GM18526 (cell line): ENCODE data around the gene CCDC183.

Experiments used
- POLR2A ChIP-seq: IDR thresholded peaks from 3 replicates; pipeline ENCODE4 v1.6.1; 2011; ENCODE audit not compliant: insufficient read length; ENCODE audit errors: extremely low read depth

Gene CCDC183

DNA sequence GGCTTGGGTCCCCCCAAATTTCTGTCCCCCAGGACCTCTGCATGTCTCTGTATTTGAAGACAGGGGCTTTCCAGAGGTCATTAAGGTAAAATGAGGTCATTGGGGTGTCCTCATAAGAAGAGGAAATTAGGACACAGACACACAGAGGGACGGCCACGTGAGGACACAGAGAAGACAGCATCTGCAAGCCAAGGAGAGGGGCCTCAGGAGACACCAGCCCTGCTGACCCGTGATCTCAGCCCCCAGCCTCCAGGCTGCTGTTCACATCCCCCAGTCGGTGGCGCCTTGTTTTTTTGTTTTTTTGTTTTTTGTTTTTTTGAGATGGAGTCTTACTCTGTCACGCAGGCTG, 1.2 kb upstream of the CCDC183 start:
- TF ChIP-seq POLR2A: no peak

GRCh38 chr9:136798708-136799078, 2.6 kb downstream of the CCDC183 start:
- TF ChIP-seq POLR2A: no peak

- no peak for TF ChIP-seq POLR2A
These were observed 3.1 kb downstream of the CCDC183 start for GRCh38 chr9:136799079-136799853.

- no peak for TF ChIP-seq POLR2A
These were observed 3.9 kb downstream of the CCDC183 start for GRCh38 chr9:136799854-136800657.

GRCh38 chr9:136802321-136802720, 6.2 kb downstream of the CCDC183 start:
- no peak for TF ChIP-seq POLR2A

GRCh38 chr9:136803551-136804508, 7.7 kb downstream of the CCDC183 start:
- TF ChIP-seq POLR2A: no peak

DNA sequence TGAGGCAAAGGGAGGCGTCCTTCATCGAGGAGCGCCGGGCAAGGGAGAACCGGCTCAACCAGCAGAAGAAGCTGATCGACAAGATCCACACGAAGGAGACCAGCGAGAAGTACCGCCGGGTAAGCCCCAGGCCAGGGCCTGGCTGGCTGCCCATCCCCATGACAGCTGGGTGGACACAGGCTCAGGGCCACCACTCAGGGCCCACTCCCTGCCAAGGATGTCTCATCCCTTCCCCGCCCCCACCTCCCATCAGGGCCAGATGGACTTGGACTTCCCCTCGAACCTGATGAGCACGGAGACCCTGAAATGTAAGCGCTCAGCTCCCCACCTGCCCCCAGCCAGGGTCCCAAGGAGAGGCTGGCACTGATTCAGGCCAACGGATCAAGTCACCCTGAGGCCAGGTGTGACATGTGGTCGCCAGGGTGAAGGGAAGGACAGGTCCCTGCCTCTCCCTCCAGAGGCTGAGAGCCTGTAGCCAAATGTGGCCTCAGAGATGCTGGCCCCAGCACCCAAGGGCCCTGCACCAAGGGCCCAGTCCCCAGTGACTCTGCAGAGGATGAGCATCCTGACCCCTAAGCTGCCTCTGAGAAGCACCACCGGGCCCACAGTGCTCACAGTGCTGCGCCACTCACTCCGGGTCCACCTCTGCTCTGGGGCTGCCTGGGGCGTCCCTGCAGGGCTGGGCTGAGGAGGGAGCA, 8.5 kb downstream of the CCDC183 start:
- no peak for TF ChIP-seq POLR2A

DNA sequence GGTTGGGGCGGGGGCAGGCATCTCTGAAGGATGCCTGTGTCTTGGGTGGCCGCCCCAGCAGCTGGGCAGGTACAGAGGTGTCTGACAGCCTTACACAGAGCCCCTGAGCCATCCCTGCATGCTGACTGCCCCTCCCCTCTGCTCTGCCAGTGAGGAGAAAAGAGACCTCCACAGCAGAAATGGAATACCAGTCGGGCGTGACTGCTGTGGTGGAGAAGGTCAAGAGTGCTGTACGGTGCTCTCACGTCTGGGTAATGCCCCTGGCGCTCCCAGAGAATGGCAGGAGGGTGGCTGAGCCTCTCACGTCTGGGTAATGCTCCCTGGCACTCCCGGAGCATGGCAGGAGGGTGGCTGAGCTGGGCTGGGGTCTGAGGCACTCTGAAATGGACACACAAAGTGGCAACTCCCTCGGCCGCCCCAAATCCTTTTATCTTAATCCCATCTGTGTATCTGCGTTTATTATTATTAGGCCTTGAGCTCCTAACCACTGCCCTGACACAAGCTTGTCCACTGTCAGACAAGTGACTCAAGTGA, 9.1 kb downstream of the CCDC183 start:
- no peak for TF ChIP-seq POLR2A

GRCh38 chr9:136806067-136806466, 9.9 kb downstream of the CCDC183 start:
- no peak for TF ChIP-seq POLR2A

DNA sequence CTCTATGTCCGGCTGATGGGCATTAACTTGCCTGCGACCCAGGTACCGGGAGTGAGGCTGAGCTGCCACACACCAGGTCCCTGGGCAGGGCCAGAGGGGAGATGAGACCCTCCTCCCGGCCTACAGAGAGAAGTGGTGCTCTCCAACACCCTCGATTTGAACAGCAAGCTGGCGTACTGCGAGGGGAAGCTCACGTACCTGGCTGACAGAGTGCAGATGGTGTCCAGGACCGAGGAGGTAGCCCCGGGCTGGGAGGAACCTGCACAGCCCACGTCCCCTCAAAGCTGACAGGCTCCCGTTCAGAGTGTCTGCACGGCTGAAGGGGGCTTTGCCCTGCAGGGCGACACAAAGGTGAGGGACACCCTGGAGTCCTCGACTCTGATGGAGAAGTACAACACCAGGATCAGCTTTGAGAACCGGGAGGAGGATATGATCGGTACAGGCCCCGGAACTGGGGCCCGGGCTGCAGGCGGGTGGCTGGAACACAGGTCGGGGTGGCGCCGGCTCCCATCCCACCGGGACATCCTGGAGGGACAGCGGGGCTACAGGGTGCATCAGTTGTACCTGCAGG, 10.6 kb downstream of the CCDC183 start:
- no peak for TF ChIP-seq POLR2A

GRCh38 chr9:136807281-136808074, 11.3 kb downstream of the CCDC183 start, which contains the start of gene RABL6:
TSS of gene RABL6 (plus strand) at chr9:136807948. CDS start at chr9:136808197, 249 bp downstream.
- TF ChIP-seq POLR2A: peak; percentile 89

- no peak for TF ChIP-seq POLR2A
These were observed 12.1 kb downstream of the CCDC183 start for GRCh38 chr9:136808075-136808805.

GRCh38 chr9:136808806-136809158, 12.6 kb downstream of the CCDC183 start:
- no peak for TF ChIP-seq POLR2A
